GM12873 (cell line): Measurements from ENCODE around the gene PTPRT.

Experiments used
- TF ChIP-seq, protein P1 (sequence below): IDR thresholded peaks from 2 replicates; pipeline ENCODE4 v1.5.1; 2012; ENCODE audit warnings: low read depth, mild to moderate bottlenecking, moderate library complexity, low read length, control low read depth; ENCODE audit not compliant: insufficient read depth; ENCODE audit errors: missing control alignments

PTPRT gene

GRCh38 chr20:43170771-43171170, 18.9 kb downstream of the PTPRT start:
- TF ChIP-seq, protein P1, sequence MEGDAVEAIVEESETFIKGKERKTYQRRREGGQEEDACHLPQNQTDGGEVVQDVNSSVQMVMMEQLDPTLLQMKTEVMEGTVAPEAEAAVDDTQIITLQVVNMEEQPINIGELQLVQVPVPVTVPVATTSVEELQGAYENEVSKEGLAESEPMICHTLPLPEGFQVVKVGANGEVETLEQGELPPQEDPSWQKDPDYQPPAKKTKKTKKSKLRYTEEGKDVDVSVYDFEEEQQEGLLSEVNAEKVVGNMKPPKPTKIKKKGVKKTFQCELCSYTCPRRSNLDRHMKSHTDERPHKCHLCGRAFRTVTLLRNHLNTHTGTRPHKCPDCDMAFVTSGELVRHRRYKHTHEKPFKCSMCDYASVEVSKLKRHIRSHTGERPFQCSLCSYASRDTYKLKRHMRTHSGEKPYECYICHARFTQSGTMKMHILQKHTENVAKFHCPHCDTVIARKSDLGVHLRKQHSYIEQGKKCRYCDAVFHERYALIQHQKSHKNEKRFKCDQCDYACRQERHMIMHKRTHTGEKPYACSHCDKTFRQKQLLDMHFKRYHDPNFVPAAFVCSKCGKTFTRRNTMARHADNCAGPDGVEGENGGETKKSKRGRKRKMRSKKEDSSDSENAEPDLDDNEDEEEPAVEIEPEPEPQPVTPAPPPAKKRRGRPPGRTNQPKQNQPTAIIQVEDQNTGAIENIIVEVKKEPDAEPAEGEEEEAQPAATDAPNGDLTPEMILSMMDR, result no peak

GRCh38 chr20:43167615-43168014, 22.1 kb downstream of the PTPRT start:
- TF ChIP-seq, protein P1, result no peak

- TF ChIP-seq, protein P1, result no peak
These were observed 22.7 kb downstream of the PTPRT start for GRCh38 chr20:43167021-43167420.

DNA sequence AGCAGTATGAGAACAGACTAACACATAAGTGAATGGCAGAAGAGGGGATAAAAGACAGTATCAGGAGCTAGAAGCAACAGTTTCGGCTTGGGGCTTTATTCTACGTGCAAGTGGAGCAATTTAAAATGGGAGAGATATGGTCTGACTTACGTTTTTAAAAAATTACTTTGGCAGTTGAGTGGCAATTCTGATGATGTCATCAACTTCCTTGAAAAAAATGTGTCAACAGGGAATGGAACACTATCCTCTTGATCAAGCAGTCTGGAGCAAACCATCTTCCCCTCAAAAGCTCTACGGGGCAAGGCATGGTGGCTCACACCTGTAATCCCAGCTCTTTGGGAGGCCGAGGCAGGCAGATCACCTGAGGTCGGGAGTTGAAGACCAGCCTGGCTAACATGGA, 24.1 kb downstream of the PTPRT start:
- TF ChIP-seq, protein P1, result no peak

- TF ChIP-seq, protein P1, result no peak
These were observed 28.0 kb downstream of the PTPRT start for GRCh38 chr20:43161716-43162115.

GRCh38 chr20:43160941-43161340, 28.8 kb downstream of the PTPRT start:
- TF ChIP-seq, protein P1, result no peak

DNA sequence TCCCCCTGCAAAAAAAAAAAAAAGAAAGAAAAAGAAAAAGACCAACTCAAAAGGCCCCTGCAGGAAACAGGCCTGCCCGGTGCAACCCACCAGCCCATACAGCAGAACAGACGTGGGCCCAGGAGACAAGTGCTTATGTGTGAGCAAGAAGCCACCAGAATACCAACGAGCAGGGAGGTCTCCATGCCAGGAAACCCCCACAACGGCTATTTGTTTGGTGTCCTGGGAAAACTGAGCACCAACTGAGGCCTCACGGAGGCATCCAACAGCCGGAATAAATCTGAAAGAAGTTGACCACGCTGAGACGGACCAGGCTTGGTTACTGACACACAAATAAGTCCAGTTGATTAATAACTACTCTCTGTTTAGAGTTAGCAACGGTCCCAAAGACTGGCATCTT, 29.7 kb downstream of the PTPRT start:
- TF ChIP-seq, protein P1, result no peak
